ENCODE data around the gene HIRIP3.

DNA sequence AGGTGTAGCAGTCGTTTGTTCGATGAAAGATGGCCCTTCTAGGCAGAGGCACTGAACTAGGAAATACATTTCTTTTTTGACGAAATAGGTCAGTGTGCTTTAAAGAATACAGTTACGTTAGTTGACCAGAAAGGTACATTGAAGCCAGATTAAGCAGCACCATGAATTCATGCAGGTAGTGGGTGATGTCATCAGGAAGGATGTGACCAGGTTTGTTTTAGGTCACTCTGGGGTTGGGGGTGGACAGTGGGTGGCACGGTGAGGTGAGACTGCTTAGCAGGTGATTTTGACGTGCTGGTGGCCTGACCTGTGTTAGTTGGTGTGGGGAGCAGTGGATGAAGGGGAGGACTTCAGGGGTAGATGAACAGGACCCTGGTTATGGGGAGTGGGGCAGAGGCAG, 4.2 kb upstream of the HIRIP3 start:
- TF ChIP-seq, protein P1, sequence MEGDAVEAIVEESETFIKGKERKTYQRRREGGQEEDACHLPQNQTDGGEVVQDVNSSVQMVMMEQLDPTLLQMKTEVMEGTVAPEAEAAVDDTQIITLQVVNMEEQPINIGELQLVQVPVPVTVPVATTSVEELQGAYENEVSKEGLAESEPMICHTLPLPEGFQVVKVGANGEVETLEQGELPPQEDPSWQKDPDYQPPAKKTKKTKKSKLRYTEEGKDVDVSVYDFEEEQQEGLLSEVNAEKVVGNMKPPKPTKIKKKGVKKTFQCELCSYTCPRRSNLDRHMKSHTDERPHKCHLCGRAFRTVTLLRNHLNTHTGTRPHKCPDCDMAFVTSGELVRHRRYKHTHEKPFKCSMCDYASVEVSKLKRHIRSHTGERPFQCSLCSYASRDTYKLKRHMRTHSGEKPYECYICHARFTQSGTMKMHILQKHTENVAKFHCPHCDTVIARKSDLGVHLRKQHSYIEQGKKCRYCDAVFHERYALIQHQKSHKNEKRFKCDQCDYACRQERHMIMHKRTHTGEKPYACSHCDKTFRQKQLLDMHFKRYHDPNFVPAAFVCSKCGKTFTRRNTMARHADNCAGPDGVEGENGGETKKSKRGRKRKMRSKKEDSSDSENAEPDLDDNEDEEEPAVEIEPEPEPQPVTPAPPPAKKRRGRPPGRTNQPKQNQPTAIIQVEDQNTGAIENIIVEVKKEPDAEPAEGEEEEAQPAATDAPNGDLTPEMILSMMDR (IDR thresholded peaks at IDR 0.05) = no peak
- TF ChIP-seq POLR2AphosphoS5 (IDR thresholded peaks at IDR 0.05; ENCODE audit: insufficient read depth in 1 of 2, low read depth in 1 of 2) (no peak), POLR2A (IDR thresholded peaks at IDR 0.05) (no peak)
